HG02970 (cell line): Measurements from ENCODE around the gene HERPUD1.
A peak's percentile ranks its signal among the peaks of the same experiment; 100 is the strongest.
"Not testable (repeated sequence)": the region's sequence is repeated elsewhere in the genome, so short reads cannot be mapped to it uniquely, and the experiment has no call there.

Experiments used
- ATAC-seq: cut with Tn5 transposase; IDR thresholded peaks from one replicate; pipeline ENCODE4 v1.9.1; 2021; ENCODE audit warnings: mild to moderate bottlenecking, moderate library complexity, moderate number of reproducible peaks; ENCODE audit not compliant: unreplicated experiment, low FRiP score

Gene HERPUD1, protein sequence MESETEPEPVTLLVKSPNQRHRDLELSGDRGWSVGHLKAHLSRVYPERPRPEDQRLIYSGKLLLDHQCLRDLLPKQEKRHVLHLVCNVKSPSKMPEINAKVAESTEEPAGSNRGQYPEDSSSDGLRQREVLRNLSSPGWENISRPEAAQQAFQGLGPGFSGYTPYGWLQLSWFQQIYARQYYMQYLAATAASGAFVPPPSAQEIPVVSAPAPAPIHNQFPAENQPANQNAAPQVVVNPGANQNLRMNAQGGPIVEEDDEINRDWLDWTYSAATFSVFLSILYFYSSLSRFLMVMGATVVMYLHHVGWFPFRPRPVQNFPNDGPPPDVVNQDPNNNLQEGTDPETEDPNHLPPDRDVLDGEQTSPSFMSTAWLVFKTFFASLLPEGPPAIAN

DNA sequence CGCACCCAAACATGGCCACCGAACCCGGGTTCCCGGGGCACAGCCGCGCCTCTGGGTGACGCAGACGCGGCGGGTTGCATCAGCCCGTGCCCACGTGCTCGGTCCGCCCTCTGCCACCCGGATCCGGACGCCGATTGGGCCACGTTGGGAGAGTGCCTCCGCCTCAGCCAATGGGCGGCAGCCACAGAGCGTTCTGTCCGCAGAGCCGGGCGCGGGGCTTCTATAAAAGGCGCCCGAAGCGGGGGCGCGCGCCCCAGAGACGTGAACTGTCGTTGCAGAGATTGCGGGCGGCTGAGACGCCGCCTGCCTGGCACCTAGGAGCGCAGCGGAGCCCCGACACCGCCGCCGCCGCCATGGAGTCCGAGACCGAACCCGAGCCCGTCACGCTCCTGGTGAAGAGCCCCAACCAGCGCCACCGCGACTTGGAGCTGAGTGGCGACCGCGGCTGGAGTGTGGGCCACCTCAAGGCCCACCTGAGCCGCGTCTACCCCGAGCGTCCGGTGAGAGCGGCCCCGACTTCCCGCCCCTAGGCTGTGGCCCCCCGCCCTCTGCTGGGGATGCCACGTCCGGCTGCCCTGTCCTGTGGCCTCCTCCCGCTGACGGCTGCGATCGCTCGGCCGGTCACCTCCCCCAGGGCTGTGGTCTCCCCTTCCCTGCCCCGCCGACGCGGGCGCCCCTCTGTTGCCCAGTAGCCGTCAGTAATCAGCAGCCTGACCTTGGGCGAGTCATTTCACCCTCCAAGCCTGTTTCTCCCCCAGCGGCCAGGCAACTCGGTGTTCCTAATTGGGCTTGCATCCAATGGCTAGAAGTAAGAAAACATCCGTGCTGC, at the start of gene HERPUD1:
Gene HERPUD1 (plus strand): TSS at position 251 of the 829 bp plus-strand sequence. CDS start 103 bp downstream, at position 354.
- peak; percentile 83 for ATAC-seq

DNA sequence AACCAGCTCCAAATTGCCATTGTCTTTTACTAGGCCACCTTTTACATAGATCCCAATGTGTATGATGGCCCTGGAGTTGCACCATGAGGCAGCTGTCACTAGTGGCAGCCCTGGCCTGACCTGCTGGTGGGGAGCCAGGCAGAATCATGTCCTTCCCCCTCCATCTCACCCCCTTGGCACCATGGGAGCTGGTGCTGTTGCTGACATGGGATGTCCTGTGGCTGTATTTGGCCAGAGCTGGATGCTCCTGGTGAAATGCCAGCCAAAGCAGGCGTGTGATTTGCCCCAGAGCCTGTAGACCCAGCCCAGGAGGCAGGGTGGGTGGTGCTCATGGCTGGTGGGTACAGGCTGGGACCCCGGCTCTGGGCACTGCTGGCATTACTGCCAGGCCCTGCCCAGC, 48.4 kb upstream of the HERPUD1 start:
- ATAC-seq: no peak

DNA sequence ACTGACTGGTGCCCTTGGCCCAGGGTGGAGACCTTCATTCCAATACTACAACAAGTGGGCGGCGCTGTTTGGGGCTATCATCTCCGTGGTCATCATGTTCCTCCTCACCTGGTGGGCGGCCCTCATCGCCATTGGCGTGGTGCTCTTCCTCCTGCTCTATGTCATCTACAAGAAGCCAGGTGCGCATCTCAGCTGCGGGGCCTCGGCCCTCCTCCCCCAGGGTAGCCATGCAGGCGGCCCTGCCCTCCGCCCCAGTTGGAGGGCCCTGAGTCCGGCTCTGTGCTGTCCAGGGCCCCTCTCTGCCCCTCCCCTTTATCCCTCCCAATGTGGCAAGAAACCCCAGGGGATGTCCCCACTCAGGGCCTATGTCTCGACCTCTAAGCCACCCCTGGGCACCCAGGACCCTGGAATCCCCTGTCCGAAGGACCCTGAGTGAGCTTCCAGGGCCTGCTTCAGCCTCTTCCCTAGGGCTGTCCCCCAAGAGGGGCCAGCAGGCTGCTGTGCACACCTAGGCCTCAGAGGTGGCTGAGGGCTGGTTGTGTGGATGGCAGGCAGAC, 47.8 kb upstream of the HERPUD1 start:
- ATAC-seq: no peak

DNA sequence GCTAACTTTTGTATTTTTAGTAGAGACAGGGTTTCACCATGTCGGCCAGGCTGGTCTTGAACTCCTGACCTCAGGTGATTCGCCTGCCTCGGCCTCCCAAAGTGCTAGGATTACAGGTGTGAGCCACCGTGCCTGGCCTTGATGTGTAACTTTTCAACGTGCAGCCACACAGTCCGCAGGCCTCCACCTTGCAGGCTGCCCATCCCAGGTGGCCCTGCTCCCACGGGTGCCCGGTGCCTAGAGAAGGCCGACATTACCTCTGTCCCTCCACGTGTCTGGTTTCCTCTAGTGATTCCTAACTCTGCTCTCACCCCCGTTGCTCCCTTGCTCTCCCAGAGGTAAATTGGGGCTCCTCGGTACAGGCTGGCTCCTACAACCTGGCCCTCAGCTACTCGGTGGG, 47.0 kb upstream of the HERPUD1 start:
- not testable (repeated sequence) for ATAC-seq

DNA sequence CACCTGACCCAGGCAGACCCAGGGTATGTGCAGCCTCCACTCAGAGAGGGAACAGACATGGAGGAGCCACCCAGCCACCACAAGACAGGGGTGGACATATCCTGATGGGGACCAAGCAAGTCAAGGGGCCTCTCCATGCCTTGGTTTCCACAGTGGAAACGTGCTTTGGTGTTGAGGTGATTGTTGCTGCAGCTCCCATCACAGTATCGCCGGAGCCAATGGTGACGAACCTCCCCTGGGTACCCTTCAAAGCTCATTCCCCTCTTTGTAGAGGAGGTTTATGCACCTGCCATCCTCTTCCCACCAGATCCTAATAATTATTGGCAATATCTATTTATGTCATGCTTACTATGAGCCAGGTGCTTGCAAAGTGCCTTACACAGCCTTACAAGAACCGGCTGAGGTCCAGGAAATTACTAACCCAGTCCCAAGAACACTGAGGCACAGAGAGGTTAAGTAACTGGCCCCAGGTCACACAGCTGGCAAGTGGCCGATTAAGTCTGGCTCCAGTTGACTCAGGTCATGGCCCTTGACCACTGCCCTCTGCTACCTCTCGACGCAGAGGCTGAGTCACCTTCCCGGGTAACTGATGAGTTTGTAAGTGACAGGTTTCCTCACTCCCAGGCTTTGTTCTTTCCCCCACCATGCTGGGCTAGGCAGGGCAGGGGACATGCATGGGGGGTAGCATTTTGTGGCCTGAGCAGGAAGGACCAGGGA, 46.3 kb upstream of the HERPUD1 start:
- ATAC-seq: no peak

DNA sequence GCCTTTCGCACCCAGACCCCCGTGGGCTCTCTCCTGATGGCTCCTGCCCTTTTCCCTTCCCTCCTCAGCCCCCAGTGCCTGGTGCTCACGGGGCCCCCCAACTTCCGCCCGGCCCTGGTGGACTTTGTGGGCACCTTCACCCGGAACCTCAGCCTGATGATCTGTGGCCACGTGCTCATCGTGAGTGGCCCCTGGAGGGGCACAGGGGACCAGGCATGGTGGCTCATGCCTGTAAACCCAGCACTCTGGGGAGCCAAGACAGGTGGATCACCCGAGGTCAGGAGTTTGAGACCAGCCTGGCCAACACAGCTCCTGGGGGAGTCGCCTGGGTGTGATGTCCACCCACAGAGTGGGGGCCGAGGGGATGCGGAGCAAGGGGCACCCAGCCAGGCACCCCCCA, 45.6 kb upstream of the HERPUD1 start:
- ATAC-seq: no peak

DNA sequence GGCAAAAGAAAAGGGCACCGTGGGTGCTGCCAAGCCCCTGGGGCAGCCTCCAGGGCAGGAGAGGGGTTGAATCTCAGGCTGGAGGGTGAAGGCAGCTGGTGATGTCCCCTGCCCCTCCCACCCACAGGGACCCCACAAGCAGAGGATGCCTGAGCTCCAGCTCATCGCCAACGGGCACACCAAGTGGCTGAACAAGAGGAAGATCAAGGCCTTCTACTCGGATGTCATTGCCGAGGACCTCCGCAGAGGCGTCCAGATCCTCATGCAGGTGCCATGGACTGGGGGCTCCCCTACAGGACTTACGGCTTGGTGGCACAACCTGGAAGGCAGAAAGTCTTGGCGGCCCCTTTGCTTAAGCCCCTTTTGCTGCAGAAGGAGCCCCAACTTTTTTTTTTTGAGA, 45.1 kb upstream of the HERPUD1 start:
- ATAC-seq: no peak

DNA sequence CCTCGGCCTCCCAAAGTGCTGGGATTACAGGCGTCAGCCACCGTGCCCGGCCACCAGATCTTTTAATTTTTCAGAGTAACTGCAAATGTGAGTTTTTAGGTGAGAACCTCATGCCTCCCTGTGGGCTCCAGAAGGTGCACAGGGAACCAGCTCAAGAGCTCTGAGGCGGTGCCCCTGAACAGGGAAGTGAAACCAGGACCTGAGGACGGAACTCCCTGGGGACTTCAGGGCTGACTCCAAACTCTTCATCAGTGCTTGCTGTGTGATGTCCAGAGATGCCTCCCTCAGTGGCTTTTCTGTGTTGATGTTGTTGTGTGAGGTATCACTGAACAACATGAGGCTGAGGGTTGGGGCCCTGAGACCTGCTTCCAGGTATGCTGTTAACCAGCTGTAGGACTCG, 43.1 kb upstream of the HERPUD1 start:
- no peak for ATAC-seq

DNA sequence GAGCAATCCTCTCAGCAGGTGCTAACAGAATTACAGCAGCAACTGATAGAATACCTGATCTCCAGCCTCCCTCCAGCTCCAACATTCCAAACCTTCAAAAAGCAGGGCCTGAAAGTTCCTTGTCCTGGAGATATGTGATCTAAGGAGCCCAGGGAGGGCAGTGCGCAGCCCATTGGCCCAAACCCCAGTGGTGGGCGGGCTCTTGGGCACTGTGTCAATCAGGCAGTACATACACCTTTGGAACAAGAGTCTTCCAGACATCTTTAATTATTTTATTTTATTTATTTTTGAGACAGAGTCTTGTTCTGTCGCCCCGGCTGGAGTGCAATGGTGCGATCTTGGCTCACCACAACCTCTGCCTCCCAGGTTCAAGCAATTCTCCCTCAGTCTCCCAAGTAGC, 42.7 kb upstream of the HERPUD1 start:
- ATAC-seq: no peak

DNA sequence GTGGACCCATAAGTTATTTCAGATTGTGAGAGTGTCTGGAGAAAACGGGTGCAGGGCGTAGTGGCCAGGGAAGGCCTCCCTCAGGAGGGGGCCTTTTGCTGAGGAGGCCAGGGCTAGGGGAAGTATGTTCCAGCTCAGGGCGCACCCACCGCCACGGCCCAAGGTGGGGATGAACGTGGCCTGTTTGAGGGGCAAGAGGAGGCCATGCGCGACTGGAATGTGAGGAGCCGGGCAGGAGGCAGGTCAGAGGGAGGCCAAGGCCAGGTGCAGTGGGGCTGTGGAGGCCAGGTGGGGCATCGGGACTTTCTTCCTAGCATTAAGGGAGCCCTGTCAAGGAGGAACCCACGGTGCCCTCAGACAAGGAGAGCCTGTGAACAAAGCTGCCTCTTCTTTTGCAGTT, 40.3 kb upstream of the HERPUD1 start:
- no peak for ATAC-seq

DNA sequence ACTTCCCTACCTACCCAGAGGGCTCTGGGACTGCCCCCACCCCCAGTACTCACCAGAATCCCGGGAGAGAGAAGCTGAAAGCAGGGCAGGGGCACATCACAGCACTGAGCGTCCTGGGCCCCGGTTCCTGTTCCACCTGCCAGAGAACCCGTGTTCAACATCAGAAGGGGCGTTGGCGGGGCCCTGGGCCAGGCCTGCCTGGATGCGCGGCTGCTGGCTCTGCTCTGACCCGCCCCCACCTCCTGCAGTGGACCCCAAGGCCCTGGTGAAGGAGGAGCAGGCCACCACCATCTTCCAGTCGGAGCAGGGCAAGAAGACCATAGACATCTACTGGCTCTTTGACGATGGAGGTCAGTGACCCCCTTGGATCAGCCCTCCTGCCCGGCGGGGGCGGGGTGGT, 39.2 kb upstream of the HERPUD1 start:
- no peak for ATAC-seq

DNA sequence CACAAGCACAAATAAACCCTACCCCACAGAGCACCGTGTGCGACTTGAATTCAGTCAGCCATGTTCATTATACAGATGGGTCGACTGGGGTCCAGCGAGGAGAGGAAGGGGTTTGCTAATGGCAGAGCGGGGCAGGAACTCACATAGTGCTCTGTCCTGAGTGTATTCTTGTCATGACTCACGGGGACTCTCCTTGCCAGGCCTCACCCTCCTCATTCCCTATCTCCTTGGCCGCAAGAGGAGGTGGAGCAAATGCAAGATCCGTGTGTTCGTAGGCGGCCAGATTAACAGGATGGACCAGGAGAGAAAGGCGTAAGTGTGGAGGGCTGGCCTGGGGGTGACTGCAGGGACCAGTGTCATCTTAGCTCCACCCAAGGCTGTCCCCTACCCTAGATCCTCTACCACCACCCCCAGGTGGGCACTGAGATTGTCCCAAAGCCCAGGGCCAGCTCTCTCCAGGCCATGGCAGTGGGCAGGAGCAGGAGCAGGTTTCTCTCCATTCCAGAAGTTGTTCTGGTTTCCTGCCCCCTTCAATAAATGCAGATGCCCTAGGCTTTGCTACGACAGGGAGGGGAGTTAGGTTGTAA, 37.5 kb upstream of the HERPUD1 start:
- ATAC-seq: no peak

DNA sequence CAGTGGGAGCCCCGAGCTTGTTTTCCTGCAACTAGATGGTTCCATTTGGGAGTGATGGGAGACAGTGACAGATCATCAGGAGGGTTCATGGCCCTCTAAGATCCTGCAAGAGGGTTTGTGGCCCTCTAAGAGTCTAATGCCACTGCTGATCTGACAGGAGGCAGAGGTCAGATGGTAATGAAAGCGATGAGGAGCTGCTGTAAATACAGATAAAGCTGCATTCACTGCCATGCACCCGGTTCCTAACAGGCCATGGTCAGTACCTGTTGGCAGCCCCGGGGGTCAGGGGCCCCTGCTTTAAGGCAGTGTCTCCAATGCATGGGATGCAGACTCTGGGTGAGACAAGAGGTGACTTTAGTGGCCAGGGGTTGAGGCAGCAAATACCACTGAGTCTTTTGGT, 36.1 kb upstream of the HERPUD1 start:
- no peak for ATAC-seq

DNA sequence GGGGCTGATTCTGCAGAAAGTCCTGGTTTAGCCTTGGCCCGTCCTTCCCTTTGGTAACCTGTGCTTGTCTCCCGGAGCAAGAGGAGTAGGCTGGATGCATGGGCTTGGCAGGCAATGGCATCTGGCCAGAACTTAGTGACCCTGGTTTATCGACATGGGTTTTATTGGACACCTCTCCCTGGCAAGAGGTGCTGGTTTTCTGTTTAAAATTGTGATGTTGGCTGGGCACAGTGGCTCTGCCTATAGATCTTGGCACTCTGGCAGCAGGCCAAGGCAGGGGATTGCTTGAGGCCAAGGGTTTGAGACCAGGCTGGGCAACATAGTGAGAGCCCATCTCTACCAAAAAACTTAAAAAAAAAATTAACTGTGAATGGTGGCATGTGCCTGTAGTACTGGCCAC, 35.7 kb upstream of the HERPUD1 start:
- ATAC-seq: no peak

DNA sequence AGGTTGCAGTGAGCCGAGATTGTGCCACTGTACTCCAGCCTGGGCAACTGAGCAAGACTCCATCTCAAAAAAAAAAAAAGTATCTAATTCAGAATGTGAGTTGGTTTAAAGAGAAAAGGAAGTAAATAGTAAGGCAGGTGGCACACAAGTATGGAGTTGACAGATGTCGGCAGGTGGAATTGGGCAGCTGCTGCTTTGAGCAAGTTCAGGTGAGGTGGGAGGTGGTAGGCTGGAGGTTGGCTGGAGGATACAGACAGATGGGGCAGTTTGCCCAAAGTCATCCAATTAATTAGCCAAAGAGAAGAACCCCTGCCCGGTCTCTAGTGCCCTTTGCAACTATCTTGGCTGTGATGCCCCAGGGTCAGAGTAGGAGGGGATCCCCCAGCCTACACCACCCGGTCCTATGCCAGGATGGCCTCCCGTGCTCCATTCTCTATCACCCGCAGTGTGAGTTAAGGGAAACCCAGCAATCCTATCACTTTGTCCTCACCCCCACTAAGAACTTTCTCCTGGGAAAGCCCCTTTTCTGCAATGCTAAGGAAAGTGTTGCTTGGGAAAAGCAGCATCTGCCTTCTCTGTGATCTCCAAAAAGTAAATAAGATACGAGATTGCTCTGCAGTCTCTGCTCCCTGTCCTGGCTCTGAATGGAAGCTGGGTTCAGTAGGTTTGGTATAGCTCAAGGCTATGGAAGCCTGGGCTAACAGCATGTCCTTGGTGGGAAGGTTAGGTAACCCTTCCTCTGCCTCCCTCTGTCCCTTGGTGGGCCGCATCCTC, 34.7 kb upstream of the HERPUD1 start:
- ATAC-seq: no peak

DNA sequence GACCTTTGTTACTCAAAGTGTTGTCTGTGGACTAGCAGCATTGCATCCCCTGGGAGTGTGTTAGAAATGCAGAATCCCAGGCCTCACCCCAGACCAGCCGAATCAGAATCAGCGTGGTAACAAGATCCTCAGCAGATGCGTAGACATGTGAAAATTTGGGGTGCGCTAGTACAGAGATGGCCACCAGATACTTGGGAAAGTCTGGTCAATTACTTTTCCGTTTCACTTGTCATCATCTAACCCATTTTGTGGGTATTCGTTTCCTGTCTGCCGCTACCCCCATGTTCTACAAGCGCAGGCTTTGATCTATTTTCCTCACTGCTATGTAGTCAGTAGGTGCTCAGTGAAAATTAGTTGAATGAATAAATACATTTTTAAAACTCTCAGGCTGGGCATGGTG, 33.1 kb upstream of the HERPUD1 start:
- ATAC-seq: no peak

DNA sequence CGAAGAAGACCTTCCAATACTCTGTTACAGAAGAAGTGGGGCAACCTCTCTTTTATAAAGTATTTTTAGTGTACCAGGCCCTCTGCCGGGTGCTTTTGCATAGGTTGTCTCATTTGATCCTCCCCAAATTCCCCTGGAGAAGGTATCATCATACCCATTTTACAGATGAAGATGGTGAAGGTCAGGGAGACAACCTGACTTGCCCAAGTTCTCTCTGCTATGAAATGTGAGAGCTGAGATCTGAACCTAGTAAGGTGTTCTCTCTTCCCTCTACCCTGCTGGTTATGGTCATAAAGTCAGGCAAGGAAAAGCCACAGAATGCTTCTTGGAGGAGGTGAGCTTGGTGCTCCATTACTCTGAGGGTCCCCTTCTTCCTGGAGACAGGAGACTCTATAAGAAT, 28.1 kb upstream of the HERPUD1 start:
- ATAC-seq: no peak

DNA sequence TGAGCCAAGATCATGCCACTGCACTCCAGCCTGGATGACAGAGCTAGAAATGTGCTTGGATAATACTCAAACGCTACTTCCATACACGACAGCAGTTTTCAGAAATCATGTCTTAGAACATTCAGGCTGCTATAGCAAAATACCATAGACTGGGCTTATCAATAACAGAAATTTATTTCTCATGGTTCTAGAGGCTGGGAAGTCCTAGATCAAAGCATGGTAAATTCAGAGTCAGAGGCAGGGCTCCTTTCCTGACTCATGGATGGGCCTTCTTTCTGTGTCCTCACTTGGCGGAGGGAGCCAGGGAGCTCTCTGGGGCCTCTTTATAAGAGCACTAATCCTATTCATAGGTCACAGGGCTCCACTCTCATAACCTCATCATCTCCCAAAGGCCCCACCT, 24.5 kb upstream of the HERPUD1 start:
- no peak for ATAC-seq

DNA sequence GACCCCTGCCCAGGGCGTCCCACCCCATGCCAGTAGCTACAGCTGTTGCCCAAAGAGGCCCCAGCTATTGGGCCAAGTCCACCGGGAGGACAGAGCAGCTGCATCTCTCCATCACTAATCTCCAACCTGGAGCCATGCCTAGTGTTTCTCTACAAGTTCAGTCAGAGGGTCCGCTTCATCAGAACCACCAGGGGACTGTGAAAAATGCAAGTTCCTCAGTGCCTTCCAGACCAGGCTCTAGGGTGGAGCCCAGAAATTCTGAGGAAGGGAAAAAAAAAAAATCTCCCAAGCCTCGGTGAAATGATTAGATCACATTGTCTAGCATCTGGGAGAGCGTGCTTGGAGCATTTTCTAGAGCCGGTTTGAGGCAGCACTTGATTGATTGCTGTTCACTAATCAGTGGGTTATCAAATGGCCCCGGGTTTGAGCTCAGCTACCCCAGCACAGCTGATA, 22.4 kb upstream of the HERPUD1 start:
- ATAC-seq: no peak

DNA sequence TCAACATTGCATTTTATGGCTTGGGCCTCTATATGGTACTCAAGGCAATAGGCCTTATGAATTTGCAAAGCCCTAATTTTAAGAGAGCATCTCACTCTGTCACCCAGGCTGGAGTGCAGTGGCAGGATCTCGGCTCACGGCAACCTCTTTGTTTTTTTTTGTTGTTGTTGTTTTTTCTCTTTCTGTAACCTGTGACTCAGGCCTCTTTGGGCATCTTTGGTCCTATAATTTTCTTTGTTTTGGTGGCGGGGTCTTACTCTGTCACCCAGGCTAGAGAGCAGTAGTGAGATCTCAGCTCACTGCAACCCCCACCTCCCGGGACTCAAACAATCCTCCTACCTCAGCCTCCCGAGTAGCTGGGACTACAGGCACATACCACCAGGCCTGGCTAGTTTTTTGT, 21.8 kb upstream of the HERPUD1 start:
- ATAC-seq: no peak
